NCI-H345 treated with DMSO at 0.1 percent for 48 hours (cell line): ENCODE data around the gene BORCS5.

Source experiments
- DNase-seq: peaks from one replicate; lab custom pipeline; 2025; ENCODE audit not compliant: unreplicated experiment; lab: John Stamatoyannopoulos, UW

The BORCS5 gene

DNA sequence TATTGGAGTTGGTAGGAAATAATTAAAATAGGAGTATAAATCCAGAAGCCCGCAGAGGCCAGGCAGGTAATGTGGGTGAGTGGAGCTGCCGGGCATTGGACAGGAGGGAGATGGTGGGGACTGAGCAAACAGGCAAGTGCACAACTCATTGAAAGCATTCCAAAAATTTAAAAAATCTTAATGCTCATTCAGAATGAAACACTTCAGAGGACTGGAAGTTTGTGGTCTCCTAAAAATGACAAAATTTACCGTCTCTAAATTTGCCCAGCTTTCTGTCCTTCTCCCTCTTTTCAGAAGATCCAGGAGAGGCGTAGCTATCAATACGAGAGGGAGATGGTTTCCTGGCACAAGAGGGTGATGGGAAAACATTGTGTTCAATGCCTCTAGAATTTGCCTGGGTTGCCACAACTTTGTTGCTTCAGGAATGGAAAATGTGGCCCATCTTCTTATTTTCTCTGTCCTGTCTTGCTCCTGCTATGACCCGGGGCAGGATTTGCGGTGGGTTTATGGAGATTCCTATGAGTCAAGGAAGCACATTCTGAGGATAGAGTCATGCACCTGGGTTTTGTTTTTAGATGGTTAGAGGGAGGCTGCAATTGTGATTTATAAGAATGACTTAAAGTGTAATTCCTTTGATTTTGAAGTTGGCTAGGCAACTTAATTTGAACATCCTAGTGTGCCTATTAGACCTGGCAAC is 72.2 kb downstream of the BORCS5 start:
- no peak for DNase-seq

DNA sequence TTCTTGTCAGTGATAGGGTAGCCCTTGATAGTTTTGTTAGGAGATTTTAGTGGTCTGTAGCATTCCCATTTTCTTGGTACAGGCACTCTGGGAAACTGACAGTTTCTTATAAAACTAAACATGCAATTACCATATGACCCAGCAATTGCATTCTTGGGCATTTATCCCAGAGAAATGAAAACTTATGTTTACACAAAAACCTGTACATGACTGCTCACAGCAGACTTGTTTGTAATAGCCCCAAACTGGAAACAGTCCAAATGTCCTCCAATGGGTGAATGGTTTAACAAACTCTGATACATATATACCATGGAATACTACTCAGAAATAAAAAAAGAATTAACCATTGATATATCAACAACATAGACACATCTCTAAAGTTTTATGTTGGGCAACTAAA is 75.5 kb downstream of the BORCS5 start:
- no peak for DNase-seq

DNA sequence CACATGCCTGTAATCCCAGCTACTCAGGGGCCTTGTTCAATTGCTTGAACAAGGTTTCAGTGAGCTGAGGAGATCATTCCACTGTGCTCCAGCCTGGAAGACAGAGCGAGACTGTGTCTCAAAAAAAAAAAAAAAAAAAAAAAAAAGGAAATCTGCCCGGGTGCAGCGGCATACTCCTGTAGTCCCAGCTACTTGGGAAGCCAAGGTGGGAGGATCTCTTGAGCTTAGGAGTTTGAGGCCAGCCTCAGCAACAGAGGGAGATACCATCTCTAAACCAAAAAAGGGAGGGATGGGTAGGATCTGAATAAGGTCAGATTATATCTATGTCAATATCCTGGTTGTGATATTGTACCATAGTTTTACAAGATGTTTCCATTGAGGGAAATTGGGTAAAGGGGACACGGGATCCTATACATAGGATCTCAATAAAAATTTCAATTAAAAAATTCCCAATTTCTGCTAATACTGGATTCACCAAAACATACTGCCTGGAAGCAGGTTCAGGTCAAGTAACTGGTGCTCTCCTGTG is 76.4 kb downstream of the BORCS5 start:
- DNase-seq, result no peak

DNA sequence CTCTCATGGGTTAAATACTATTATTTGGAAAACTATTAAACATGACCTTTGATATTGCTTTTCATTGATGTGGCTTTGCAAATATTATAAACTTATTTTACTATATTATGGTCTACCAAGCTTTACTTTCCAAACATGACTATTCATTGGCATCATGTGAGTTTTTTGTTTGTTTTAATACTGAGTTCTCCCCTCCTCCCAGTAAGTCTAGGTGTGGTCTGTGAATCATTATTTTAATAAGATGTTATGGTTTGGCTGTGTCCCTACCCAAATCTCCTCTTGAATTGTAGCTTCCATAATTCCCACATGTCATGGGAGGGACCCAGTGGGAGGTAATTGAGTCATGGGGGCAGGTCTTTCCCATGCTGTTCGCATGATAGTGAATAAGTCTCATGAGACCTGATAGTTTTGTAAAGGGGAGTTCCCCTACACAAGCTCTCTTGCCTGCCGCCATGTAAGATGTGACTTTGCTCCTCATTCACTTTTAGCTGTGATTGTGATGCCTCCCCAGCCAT is 80.0 kb downstream of the BORCS5 start:
- no peak for DNase-seq

DNA sequence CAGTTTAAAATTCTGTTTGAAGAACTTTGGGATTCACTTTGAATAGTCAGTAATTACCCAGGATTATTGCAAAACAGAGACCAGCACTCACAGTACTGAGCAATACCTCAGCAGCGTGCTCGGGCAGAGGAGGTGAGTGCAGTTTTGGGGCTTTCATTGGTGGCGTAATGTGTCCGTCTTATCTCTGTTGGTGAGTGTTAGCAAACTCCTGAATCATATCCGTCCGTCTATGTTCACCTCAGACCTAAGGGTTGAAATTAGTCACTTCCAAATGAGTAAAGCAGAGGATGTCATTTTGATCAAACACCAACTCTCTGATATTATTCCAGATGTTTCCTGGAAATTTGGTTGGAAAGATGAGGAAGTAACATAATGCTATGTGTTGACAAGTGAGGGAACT is 82.8 kb downstream of the BORCS5 start:
- DNase-seq, result no peak

DNA sequence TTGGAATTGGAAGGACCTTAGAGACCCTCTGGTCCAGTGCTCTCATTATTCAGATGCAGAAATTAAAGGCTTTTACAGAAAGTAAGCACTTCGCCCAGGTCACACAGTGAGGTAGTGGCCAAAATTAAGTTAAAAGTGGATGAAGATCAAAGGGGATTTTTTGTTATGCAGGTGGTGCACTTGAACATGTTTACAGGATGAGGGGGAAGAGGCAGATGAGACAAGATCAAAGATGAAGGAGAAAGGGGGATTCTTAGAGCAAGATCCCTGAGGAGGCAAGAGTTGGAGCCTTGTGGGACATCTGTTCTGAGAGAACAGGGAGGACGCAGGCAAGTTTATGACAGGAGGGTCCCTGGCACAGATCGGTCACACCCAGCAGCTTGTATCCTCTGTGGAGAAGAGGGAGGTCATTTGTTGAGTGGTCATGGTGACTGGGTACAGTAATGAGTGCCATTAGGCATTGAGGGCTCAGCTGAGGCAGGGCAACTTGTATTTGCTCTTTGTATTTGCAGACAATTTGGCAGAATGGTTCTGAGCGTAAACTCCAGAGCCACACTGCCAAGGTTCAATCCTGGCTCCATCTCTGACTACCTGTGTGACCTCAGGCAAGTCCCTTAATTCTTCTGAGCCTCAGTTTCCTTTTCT is 84.0 kb downstream of the BORCS5 start:
- DNase-seq, result no peak

DNA sequence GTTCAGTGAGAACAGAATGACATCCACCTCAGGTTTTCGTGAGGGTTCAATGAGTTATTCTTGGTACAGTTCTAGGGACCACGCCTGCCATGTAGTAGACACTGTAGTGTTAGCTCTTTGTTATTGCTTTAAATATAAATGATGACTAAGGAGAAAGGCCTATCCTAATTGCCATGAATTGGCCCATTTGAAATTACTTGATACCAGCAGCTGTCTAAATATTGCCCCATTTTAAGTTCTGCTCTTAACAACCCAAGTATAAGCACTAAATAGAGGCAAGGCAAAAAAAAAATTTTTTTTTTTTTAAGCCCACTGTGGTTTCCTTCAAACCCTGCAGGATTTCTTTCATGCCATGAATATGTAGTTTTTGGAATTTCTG is 84.5 kb downstream of the BORCS5 start:
- no peak for DNase-seq

DNA sequence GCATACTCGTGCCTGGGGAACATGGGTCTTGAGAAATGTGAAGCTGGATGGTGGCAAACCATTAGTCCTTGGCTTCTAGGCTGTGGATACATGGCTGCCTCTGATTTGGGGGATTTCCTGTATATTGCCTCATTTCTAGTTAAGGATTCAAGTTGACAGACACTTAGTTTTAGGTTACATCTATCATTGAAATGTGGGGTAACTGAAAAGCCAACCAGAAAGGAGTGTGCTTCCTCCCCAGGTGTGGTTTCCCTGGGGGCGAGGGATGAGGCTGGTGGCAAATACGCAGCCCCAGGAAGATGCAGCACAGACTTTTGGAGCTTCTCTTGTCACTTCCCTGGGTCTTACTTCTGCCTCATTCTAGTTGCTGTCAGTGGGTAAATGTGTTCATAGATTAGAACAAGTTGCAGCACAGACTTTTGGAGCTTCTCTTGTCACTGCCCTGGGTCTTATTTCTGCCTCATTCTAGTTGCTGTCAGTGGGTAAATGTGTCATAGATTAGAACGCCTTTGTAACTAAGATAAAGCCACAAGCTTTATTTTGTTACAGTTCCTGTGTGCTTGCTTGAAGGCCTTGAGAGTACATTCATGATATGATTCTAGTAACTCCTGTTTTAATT is 85.1 kb downstream of the BORCS5 start:
- DNase-seq, result no peak

DNA sequence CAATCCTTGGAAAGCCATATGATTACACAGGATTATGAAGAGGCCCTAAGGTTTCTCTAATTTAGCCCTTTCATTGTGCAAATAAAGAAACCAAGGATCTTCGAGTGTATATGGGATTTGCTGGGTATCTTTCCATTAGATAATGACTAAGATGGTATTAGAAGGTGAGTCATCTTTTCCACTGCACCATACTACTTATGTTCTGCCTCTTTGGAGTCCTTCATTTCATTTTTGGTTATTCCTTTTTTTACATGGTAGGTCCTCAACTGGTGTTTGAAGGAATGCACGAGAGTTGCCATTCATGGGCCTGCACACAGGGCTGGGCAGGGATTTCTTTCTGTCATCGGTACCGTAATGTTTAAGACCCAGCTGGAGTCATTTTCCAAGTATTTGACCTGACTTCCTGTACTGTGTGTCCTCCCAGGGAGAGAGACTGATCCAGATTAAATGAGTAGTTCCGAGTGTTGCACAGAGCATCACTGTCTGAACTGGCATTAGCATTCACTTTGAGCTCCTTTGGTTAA is 85.7 kb downstream of the BORCS5 start:
- no peak for DNase-seq

DNA sequence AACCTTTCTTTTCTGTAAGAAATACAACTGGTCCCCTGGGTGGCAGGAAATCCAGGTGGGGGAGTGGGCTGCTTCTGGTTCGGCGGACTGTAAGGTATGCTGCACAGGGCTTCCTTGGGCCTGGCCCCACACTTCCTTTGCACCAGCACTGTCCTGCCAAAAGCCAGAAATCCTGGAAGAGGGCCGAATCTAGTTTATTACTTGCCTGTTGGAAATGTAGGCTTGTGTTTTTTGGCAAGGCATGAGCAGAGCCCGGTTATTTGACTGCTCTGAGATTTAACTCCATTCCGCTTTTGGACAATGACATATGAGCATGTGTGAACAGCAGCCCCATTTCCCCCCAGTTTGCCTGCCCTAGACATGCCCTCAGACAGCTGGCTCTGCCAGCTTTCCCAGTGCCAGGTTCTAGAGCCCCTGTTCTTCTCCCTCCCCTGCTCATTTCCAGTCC is 86.6 kb downstream of the BORCS5 start:
- DNase-seq, result no peak

DNA sequence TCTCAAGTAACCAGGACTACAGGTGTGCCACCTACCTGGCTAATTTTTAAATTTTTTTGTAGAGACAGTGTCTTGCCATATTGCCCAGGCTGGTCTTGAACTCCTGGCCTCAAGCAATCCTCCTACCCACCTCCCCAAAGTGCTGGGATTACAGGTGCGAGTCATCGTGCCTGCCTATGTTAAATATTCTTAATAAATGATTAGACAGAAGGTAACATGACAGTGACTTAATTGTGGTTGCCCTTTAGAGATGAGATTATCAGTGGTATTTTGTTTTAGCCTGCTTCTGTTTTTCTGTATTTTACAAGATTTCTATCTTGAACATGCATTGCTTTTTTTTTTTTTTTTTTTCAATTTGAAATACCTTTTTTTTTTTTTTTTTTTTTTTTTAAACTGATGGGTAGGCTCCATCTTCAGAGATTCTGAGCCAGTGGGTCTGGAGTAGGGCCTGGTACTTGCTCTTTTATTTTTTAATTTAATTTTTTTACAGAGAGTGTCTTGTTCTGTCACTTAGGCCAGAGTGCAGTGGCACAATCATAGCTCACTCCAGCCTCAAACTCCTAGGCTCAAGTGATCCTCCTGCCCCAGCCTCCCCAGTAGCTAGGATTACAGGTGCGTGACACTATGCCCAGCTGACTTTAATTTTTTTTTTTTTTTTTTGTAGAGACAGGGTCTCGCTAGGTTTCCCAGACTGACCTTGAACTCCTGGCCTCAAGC is 88.4 kb downstream of the BORCS5 start:
- DNase-seq, result no peak

DNA sequence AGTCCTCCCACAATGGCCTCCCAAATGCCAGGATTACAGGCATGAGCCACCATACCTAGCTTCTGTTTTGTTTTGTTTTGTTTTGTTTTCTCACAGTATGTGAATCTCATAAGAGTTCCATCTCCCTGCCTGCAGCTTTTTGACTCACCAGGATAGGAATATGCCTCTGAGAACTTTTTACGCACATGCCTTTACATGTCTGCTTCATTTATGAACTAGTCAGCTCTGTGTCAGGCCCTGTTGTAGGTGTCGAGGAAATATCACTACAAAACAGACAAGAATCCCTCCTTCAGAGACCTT is 89.0 kb downstream of the BORCS5 start:
- no peak for DNase-seq

DNA sequence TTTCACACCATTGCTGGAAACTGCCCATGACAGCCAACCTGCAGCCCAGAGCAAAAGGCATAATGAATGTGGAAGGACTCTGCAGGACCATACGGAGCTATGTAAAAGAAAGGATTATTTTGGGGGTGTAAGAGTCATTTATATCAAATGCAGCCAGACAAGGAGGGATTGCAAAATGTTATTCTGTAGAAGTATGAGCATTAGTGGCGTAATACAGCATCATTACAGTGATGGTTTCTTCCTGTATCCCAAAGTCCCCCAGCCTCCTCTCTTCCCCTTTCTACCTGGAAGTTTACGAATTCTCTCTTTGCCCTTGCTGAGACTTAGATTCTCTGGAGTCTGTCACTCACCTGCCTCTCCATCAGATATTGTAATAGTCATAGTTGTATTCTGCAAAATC is 89.9 kb downstream of the BORCS5 start:
- DNase-seq, result no peak

DNA sequence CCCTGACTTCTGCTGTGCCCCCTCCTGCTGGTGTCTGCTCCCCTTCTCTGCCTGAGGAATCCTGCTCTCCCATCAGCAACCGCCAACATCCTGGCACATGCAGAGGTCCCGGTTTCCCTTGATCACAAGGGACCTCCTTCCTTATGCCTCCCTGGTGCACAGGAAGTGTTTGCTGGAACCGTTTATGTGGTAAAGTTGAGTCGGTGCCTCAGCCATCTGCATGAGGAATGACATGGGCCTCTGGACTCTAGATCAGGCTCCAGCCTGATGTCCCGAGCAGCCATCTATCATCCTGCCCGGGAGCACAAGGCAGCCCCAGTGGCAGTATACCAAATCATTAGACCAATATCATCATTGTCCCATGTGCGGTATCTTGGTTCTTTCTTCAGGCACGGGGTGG is 90.4 kb downstream of the BORCS5 start:
- no peak for DNase-seq

DNA sequence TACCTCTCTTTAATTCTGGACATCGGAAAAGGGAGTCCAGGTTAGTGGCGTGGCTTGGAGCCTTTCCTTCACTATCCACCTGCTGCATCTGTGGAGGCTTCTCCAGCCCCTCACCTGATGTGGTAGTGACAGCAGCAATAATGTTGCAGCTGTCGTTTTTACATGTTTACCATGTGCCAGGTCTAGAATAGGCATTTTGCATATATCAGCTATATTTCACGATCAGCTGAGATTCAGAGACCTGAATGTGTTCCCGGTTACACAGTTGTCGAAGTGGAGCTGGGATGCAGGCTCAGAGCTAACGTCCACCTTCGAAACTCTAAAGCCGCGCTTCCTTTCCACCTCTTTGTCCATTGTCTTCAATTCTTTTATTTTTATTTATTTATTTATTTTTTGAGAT is 91.0 kb downstream of the BORCS5 start:
- no peak for DNase-seq

DNA sequence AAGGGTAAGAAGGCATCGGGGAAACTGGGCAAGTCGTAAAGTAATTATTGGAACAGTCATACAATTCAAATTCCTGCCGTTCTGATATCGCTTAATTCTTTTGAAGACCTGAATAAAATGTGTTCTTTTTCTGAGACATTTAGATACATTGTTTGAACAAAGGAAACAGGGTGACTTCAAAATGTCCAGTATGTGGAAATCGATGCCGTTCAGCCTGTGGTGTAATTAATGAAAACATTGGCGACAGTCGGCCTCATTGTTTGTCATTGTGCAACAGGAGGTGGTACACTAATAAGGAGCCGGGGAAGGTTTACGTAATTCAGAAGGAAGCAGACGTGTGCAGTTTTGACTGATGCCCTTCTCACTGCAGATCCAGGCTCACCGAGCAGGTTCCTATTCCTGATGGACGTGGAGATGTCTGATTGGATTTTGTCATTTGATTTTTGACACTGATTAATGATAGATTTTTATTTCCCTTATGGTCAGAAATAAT is 92.7 kb downstream of the BORCS5 start:
- DNase-seq, result no peak

DNA sequence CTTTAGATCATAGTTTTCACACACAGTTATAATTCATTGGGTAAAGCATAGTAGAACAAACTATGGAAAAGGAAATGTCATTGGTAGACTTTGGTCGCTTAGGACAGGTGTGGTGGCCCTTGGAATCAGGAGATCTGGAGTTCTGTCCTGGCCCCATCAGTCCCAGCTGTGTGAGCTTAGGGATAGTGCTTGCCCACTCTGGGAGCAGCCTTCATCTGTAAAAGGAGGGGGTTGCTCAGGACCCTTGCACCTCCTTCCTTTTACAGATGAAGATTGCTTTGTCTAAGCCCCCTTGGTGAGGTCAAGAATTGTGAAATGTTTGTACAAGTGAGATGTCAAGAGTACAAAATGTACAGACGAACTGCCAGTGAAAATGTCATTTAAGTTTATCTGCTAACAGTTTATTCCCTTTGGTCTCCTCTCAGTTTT is 93.2 kb downstream of the BORCS5 start:
- no peak for DNase-seq

DNA sequence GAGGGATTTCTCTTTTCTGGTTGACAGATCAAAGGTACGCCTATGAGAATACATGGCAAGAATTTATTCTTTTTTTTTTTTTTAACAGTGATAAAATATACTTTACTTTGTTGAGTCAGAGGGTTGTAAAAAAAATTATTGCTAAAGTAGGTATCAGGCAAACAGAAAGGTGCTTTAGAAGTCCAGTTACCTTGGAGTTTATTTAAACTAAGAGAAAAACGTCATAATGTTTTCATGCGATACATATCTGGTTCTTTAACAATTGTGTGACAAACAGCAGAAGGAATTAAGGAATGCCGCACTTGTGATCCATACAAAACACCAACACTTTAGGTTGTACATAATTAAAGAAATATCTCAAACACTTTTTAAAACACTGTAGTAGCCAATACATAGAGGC is 94.2 kb downstream of the BORCS5 start:
- no peak for DNase-seq

DNA sequence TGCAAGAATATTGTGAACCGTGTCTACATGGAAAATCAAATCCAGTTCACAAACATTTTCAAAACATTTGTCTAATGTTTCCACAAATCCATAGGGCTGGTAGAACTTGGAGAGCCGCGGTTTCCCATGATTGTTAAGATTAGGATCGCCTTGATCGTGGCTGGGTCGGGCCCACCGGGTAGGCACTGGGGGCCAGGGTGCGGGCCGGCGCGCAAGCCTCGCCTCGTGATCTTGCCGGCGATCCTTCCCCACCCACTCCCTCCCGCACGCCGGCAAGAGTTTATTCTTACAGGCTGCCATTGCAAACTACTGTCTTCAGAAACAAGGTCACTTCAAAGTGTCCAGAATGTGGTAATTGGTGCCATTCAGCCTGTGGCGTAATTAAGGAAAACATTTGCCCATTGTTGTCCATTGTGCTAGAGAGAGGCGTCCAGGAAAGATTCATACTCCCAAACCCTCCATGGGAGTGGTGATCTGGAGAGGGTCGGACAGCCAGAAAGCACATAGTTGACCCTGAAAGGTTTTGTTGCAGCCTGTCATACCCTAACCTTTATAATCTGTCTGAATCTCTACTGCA is 95.5 kb downstream of the BORCS5 start:
- DNase-seq, result no peak

DNA sequence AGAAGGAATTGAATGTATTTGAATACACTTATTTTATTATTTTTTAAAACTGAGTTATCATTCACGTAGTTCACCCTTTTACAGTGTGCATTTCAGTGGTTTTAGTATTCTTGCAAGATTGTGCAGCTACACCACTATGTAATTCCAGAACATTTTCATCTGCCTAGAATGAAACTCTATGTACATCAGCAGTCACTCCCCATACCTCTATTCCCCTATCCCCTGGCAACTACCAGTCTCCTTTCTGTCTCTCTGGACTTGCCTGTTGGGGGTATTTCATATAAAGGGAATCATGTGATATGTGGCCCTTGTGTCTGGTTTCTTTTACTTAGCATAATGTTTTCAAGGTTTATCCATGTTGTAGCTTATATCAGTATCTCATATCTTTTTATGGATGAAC is 96.8 kb downstream of the BORCS5 start:
- DNase-seq, result no peak

DNA sequence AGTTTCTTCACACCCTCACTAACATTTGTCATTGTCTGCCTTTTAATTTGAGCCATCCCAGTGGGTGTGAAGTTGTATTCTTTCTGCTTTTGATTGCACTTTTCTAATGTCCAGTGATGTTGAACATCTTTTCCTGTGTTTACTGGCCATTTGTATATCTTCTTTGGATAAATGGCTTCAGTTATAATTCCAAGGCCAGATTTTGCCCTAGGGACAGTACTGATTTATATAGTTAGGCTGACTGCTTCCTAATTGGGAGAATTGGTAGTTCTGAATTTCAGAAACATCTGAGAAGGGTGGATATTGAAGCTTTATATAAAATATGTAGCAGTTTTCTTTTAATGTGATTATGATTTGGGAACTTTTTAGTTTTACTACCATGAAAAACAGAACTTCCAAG is 97.4 kb downstream of the BORCS5 start:
- DNase-seq, result no peak
